H9 (cell line): ENCODE results near the gene NXPH3. TPM values are rescaled to one million over a fixed set of nuclear protein-coding genes. Genes with fewer than 3 reads are reported as not detected.

Experiments
- DNase-seq: peaks from one replicate; pipeline ENCODE4 v3.0.0-alpha.2; 2017
- H2AFZ ChIP-seq: one replicate; pipeline ENCODE4 v1.6.1; 2013; ENCODE audit warnings: mild to moderate bottlenecking, low read length, control low read depth, moderate library complexity
- H2AK5ac ChIP-seq: 2 replicates; pipeline ENCODE4 v1.6.1; 2013; ENCODE audit warnings: low read length, control low read depth, mixed read lengths; ENCODE audit not compliant: insufficient read length
- H2BK120ac ChIP-seq: one replicate; pipeline ENCODE4 v1.6.1; 2013; ENCODE audit warnings: low read depth, mild to moderate bottlenecking, low read length, control low read depth, inconsistent platforms; ENCODE audit not compliant: poor library complexity, severe bottlenecking
- H2BK12ac ChIP-seq: 2 replicates; pipeline ENCODE4 v1.6.1; 2013; ENCODE audit warnings: low read length, control low read depth, mixed read lengths, low read depth; ENCODE audit not compliant: insufficient read length
- H2BK15ac ChIP-seq: 2 replicates; pipeline ENCODE4 v1.6.1; 2013; ENCODE audit warnings: low read depth, low read length, control low read depth
- H2BK20ac ChIP-seq: one replicate; pipeline ENCODE4 v1.6.1; 2013; ENCODE audit warnings: low read depth, mild to moderate bottlenecking, low read length, control low read depth, inconsistent platforms; ENCODE audit not compliant: poor library complexity, severe bottlenecking
- H2BK5ac ChIP-seq: 2 replicates; pipeline ENCODE4 v1.6.1; 2013; ENCODE audit warnings: low read length, control low read depth, mixed read lengths; ENCODE audit not compliant: insufficient read length
- H3K14ac ChIP-seq: 2 replicates; pipeline ENCODE4 v1.6.1; 2013; ENCODE audit warnings: low read length, control low read depth; ENCODE audit not compliant: insufficient read depth
- H3K18ac ChIP-seq: 2 replicates; pipeline ENCODE4 v1.6.1; 2013; ENCODE audit warnings: low read depth, mild to moderate bottlenecking, mixed read lengths, low read length, control low read depth; ENCODE audit not compliant: insufficient read length
- H3K23ac ChIP-seq: 2 replicates; pipeline ENCODE4 v1.6.1; 2013; ENCODE audit warnings: low read length, control low read depth, mixed read lengths, low read depth; ENCODE audit not compliant: insufficient read length
- H3K23me2 ChIP-seq: 2 replicates; pipeline ENCODE4 v1.6.1; 2013; ENCODE audit warnings: low read depth, mild to moderate bottlenecking, mixed read lengths, low read length, control low read depth; ENCODE audit not compliant: insufficient read length, poor library complexity, severe bottlenecking
- H3K27ac ChIP-seq: 2 replicates; pipeline ENCODE4 v1.5.1; 2013; ENCODE audit warnings: low read length, control low read depth, mixed read lengths, low read depth; ENCODE audit not compliant: insufficient read length
- H3K27me3 ChIP-seq: 2 replicates; pipeline ENCODE4 v1.6.1; 2013; ENCODE audit warnings: low read length, control low read depth, inconsistent platforms; ENCODE audit not compliant: insufficient read depth
- H3K4ac ChIP-seq: 2 replicates; pipeline ENCODE4 v1.6.1; 2013; ENCODE audit warnings: low read depth, mild to moderate bottlenecking, control low read depth, inconsistent platforms, low read length, moderate library complexity
- H3K4me1 ChIP-seq: 2 replicates; pipeline ENCODE4 v1.6.1; 2013; ENCODE audit warnings: low read length, control low read depth, inconsistent platforms; ENCODE audit not compliant: insufficient read depth
- H3K4me2 ChIP-seq: 2 replicates; pipeline ENCODE4 v1.6.1; 2013; ENCODE audit warnings: low read length, control low read depth, mixed read lengths; ENCODE audit not compliant: insufficient read length, insufficient read depth
- H3K56ac ChIP-seq: 2 replicates; pipeline ENCODE4 v1.6.1; 2013; ENCODE audit warnings: low read depth, mild to moderate bottlenecking, mixed read lengths, low read length, control low read depth; ENCODE audit not compliant: insufficient read length
- H3K79me1 ChIP-seq: 2 replicates; pipeline ENCODE4 v1.6.1; 2013; ENCODE audit warnings: low read depth, mild to moderate bottlenecking, moderate library complexity, low read length, control low read depth, inconsistent platforms; ENCODE audit not compliant: insufficient read depth, poor library complexity, severe bottlenecking
- H3K79me2 ChIP-seq: 2 replicates; pipeline ENCODE4 v1.6.1; 2013; ENCODE audit warnings: low read length, control low read depth, inconsistent platforms; ENCODE audit not compliant: insufficient read depth
- H3K9ac ChIP-seq: 2 replicates; pipeline ENCODE4 v1.6.1; 2013; ENCODE audit warnings: low read length, control low read depth, mixed read lengths; ENCODE audit not compliant: insufficient read length; ENCODE audit errors: extremely low read depth
- H3K9me3 ChIP-seq: one replicate; pipeline ENCODE4 v1.6.1; 2013; ENCODE audit warnings: low read depth, low read length, inconsistent platforms; ENCODE audit not compliant: control insufficient read depth
- H3T11ph ChIP-seq: one replicate; pipeline ENCODE4 v1.6.1; 2013; ENCODE audit warnings: mild to moderate bottlenecking, low read length, control low read depth, inconsistent platforms
- H4K20me1 ChIP-seq: one replicate; pipeline ENCODE4 v1.6.1; 2013; ENCODE audit not compliant: control insufficient read depth, insufficient read length, insufficient read depth
- H4K5ac ChIP-seq: 2 replicates; pipeline ENCODE4 v1.6.1; 2013; ENCODE audit warnings: low read depth, mild to moderate bottlenecking, mixed read lengths, low read length, control low read depth; ENCODE audit not compliant: insufficient read length
- H4K8ac ChIP-seq: replicated peaks from 2 replicates; pipeline ENCODE4 v1.6.1; 2013; ENCODE audit warnings: low read length, control low read depth, mixed read lengths, low read depth; ENCODE audit not compliant: insufficient read length
- H4K91ac ChIP-seq: 2 replicates; pipeline ENCODE4 v1.6.1; 2013; ENCODE audit warnings: low read depth, mild to moderate bottlenecking, moderate library complexity, mixed read lengths, low read length, control low read depth; ENCODE audit not compliant: insufficient read length
- H3K27ac Mint-ChIP-seq, 3 experiments: 2 replicates in 2 of 3; 3 replicates in 1 of 3; pipeline ENCODE4 v1.8.0; 2020 to 2021; ENCODE audit warnings: mixed read lengths in 3 of 3, mild to moderate bottlenecking in 1 of 3, moderate library complexity in 1 of 3
- H3K27me3 Mint-ChIP-seq: 2 replicates; pipeline ENCODE4 v1.8.0; 2021; ENCODE audit warnings: low read depth, mild to moderate bottlenecking, moderate library complexity, mixed read lengths
- H3K36me3 Mint-ChIP-seq, 3 experiments: 2 replicates in 2 of 3; 3 replicates in 1 of 3; pipeline ENCODE4 v1.8.0; 2020 to 2021; ENCODE audit warnings: low read depth in 3 of 3, mixed read lengths in 3 of 3; ENCODE audit not compliant: insufficient read depth in 1 of 3
- H3K4me1 Mint-ChIP-seq, 2 experiments: 2 replicates each; pipeline ENCODE4 v1.8.0; 2020; ENCODE audit warnings: mixed read lengths in 2 of 2
- H3K4me3 Mint-ChIP-seq, 2 experiments: 2 replicates in 1 of 2; 3 replicates in 1 of 2; pipeline ENCODE4 v1.8.0; 2020 to 2021; ENCODE audit warnings: mild to moderate bottlenecking in 2 of 2, mixed read lengths in 2 of 2, moderate library complexity in 1 of 2
- H3K9me3 Mint-ChIP-seq, 2 experiments: 2 replicates in 1 of 2; 3 replicates in 1 of 2; pipeline ENCODE4 v1.8.0; 2020; ENCODE audit warnings: mild to moderate bottlenecking in 2 of 2, mixed read lengths in 2 of 2, moderate library complexity in 1 of 2
- CTCF ChIP-seq: fragments of 200-600 bp; sonication (generic); conservative IDR thresholded peaks from 3 replicates; pipeline ENCODE4 v1.8.0; 2021; ENCODE audit warnings: antibody characterized with exemption, mild to moderate bottlenecking
- WGBS: extraction: QIAGEN DNeasy Blood & Tissue Kit; methylation state at CpG from one replicate; pipeline ENCODE4 v1.1.7; 2013; ENCODE audit warnings: missing lambda C conversion rate, low lambda C conversion rate, mixed read lengths; ENCODE audit not compliant: insufficient read length; ENCODE audit errors: extremely low coverage; 5-methylcytosine and 5-hydroxymethylcytosine counted together
- total RNA-seq: library from RNA; stranded (reverse); gene quantifications from 2 replicates; pipeline ENCODE4 v1.2.1, GENCODE V29; 2021

The NXPH3 gene
- total RNA-seq, 1 experiment from 2014 or later, result 1.3 TPM

GRCh38 chr17:49527927-49528651, 47.6 kb upstream of the NXPH3 start:
- H2BK120ac ChIP-seq, result no peak overlapping the region
- no peak overlapping the region for H2AFZ ChIP-seq
- no peak overlapping the region for H2BK5ac ChIP-seq
- H3K4me2 ChIP-seq, result no peak overlapping the region
- no peak overlapping the region for H3K27ac ChIP-seq
- no peak overlapping the region for H2BK20ac ChIP-seq
- Mint-ChIP-seq H3K36me3 (no peaks in the 10 kb centered on the region), H3K4me3 (no peak overlapping the region), H3K27ac (peak overlapping the region in 2 of 3 experiments; percentile 2 to 78; a peak in 2 of 7 replicates), H3K27me3 (no peaks in the 10 kb centered on the region; the same call in 1 of the 2 replicates), H3K9me3 (no peaks in the 10 kb centered on the region; a peak in 1 of 5 replicates), H3K4me1 (peaks cover 2 to 14% of the 10 kb centered on the region in 2 experiments; a peak in 3 of 4 replicates)
- no peak overlapping the region for H2BK15ac ChIP-seq
- H3K18ac ChIP-seq, result no peak overlapping the region
- H2BK12ac ChIP-seq, result no peak overlapping the region
- H3K23me2 ChIP-seq, result no peaks in the 10 kb centered on the region
- no peaks in the 10 kb centered on the region for H3K79me1 ChIP-seq
- H4K8ac ChIP-seq, result no peak overlapping the region
- no peaks in the 10 kb centered on the region for H3K9me3 ChIP-seq
- H4K91ac ChIP-seq, result no peak overlapping the region
- no peak for TF ChIP-seq CTCF
- no CpG with 5 or more reads among the region's 11 CpGs for WGBS
- no peaks in the 10 kb centered on the region for H3K79me2 ChIP-seq
- no peak overlapping the region for H3K4ac ChIP-seq
- no peaks in the 10 kb centered on the region for H3K27me3 ChIP-seq
- no peak overlapping the region for H3K9ac ChIP-seq
- no peak overlapping the region for H2AK5ac ChIP-seq
- no peaks in the 10 kb centered on the region; the same call in 1 of the 2 replicates for H3K4me1 ChIP-seq
- H3K56ac ChIP-seq, result no peak overlapping the region
- H3K23ac ChIP-seq, result no peak overlapping the region
- no peak overlapping the region for H3T11ph ChIP-seq
- no peak overlapping the region for H3K14ac ChIP-seq
- DNase-seq, result peak; percentile 21
- no peaks in the 10 kb centered on the region for H4K20me1 ChIP-seq
- H4K5ac ChIP-seq, result no peak overlapping the region
